ENCODE results near the gene KLHL40.

The KLHL40 gene

GRCh38 chr3:42685363-42685881 is at the start of gene KLHL40:
TSS of gene KLHL40 (plus strand) at chr3:42685537. CDS start at chr3:42685619, 82 bp downstream.
- no peak for DNase-seq (ENCODE audit: low spot score)

- DNase-seq (ENCODE audit: low spot score), result no peak
Measured at GRCh38 chr3:42637001-42637400, 48.3 kb upstream of the KLHL40 start.

GRCh38 chr3:42638339-42638842 is 46.9 kb upstream of the KLHL40 start:
- no peak for DNase-seq (ENCODE audit: low spot score)

- no peak for DNase-seq (ENCODE audit: low spot score)
Measured at GRCh38 chr3:42639192-42639591, 46.1 kb upstream of the KLHL40 start.

GRCh38 chr3:42640129-42640528 is 45.2 kb upstream of the KLHL40 start:
- no peak for DNase-seq (ENCODE audit: low spot score)

GRCh38 chr3:42640771-42641370 is 44.5 kb upstream of the KLHL40 start:
- no peak for DNase-seq (ENCODE audit: low spot score)

- DNase-seq (ENCODE audit: low spot score), result no peak
Measured at GRCh38 chr3:42647821-42648459, 37.4 kb upstream of the KLHL40 start.

GRCh38 chr3:42649006-42649405 is 36.3 kb upstream of the KLHL40 start:
- DNase-seq (ENCODE audit: low spot score), result no peak

- no peak for DNase-seq (ENCODE audit: low spot score)
Measured at GRCh38 chr3:42649783-42650182, 35.6 kb upstream of the KLHL40 start.

GRCh38 chr3:42651248-42652091 is 33.9 kb upstream of the KLHL40 start:
- peak; percentile 83 for DNase-seq (ENCODE audit: low spot score)

GRCh38 chr3:42652251-42652610 is 33.1 kb upstream of the KLHL40 start:
- DNase-seq (ENCODE audit: low spot score), result peak; percentile 52

GRCh38 chr3:42652611-42653302 is 32.6 kb upstream of the KLHL40 start:
- peak; percentile 97 for DNase-seq (ENCODE audit: low spot score)

- no peak for DNase-seq (ENCODE audit: low spot score)
Measured at GRCh38 chr3:42653303-42653559, 32.1 kb upstream of the KLHL40 start.

GRCh38 chr3:42653560-42654330 is 31.6 kb upstream of the KLHL40 start, which contains the start of gene ZBTB47:
TSS of gene ZBTB47 (plus strand) at chr3:42653697. CDS start at chr3:42658356, 4,659 bp downstream.
- peak; percentile 57 for DNase-seq (ENCODE audit: low spot score)

GRCh38 chr3:42654331-42655201 is 30.8 kb upstream of the KLHL40 start:
- DNase-seq (ENCODE audit: low spot score), result peak; percentile 60

GRCh38 chr3:42655331-42655888 is 29.9 kb upstream of the KLHL40 start:
- DNase-seq (ENCODE audit: low spot score), result no peak

- DNase-seq (ENCODE audit: low spot score), result no peak
Measured at GRCh38 chr3:42655980-42656679, 29.2 kb upstream of the KLHL40 start.

GRCh38 chr3:42656680-42657610 is 28.4 kb upstream of the KLHL40 start:
- no peak for DNase-seq (ENCODE audit: low spot score)
